HG03469 (cell line): Measurements from ENCODE around the gene YBX2.

Experiments used
- ATAC-seq: cut with Tn5 transposase; IDR thresholded peaks from one replicate; pipeline ENCODE4 v1.9.1; 2021; ENCODE audit warnings: mild to moderate bottlenecking, moderate library complexity, moderate number of reproducible peaks; ENCODE audit not compliant: unreplicated experiment

Gene YBX2

GRCh38 chr17:7279448-7279847 lies 15.0 kb downstream of the YBX2 start:
- ATAC-seq, result no peak

- no peak for ATAC-seq
Measured at GRCh38 chr17:7266784-7267183, 27.7 kb downstream of the YBX2 start.

GRCh38 chr17:7263801-7264078 lies 30.7 kb downstream of the YBX2 start:
- no peak for ATAC-seq

GRCh38 chr17:7262935-7263800 lies 31.3 kb downstream of the YBX2 start:
- no peak for ATAC-seq

GRCh38 chr17:7262192-7262934 lies 32.1 kb downstream of the YBX2 start, which contains the start of gene CLDN7:
Gene CLDN7, minus strand, starts transcription at chr17:7262478. Its CDS starts 435 bp downstream, at chr17:7262043.
- ATAC-seq, result no peak

GRCh38 chr17:7261379-7262191 lies 32.9 kb downstream of the YBX2 start:
- no peak for ATAC-seq

GRCh38 chr17:7260651-7261378 lies 33.6 kb downstream of the YBX2 start:
- ATAC-seq, result no peak

GRCh38 chr17:7260151-7260550 lies 34.3 kb downstream of the YBX2 start:
- ATAC-seq, result no peak

GRCh38 chr17:7259555-7259889 lies 34.9 kb downstream of the YBX2 start:
- no peak for ATAC-seq

GRCh38 chr17:7258731-7259554 lies 35.5 kb downstream of the YBX2 start:
- no peak for ATAC-seq

- no peak for ATAC-seq
Measured at GRCh38 chr17:7256766-7257456, 37.5 kb downstream of the YBX2 start.

- ATAC-seq, result no peak
Measured at GRCh38 chr17:7254511-7254910, 39.9 kb downstream of the YBX2 start.

- no peak for ATAC-seq
Measured at GRCh38 chr17:7253082-7253481, 41.4 kb downstream of the YBX2 start.

- peak; percentile 35 for ATAC-seq
Measured at GRCh38 chr17:7252176-7253043, 42.0 kb downstream of the YBX2 start, which contains the start of gene ELP5. Gene ELP5, plus strand, starts transcription at chr17:7252215. Its CDS starts 336 bp downstream, at chr17:7252551.

- peak; percentile 70 for ATAC-seq
Measured at GRCh38 chr17:7251661-7252175, 42.7 kb downstream of the YBX2 start, which contains the start of gene CTDNEP1. Gene CTDNEP1, minus strand, starts transcription at chr17:7251734. Its CDS starts 438 bp downstream, at chr17:7251296.

- no peak for ATAC-seq
Measured at GRCh38 chr17:7250695-7251627, 43.5 kb downstream of the YBX2 start.

- no peak for ATAC-seq
Measured at GRCh38 chr17:7249830-7250229, 44.6 kb downstream of the YBX2 start.
